Dendritic cell treated with granulocyte-macrophage colony-stimulating factor and Interleukin-4, amounts not matched to agents 40 ng/mL and 50 ng/mL, for 4 days (primary cell): ENCODE data around the gene HYAL2.

Experiments used
- H3K27ac Mint-ChIP-seq: one replicate; pipeline ENCODE4 v1.8.0; 2022; ENCODE audit warnings: mild to moderate bottlenecking, mixed read lengths
- H3K27me3 Mint-ChIP-seq: one replicate; pipeline ENCODE4 v1.8.0; 2022; ENCODE audit warnings: mild to moderate bottlenecking, mixed read lengths
- H3K36me3 Mint-ChIP-seq: one replicate; pipeline ENCODE4 v1.8.0; 2022; ENCODE audit warnings: low read depth, mixed read lengths
- H3K4me1 Mint-ChIP-seq: one replicate; pipeline ENCODE4 v1.8.0; 2022; ENCODE audit warnings: low read depth, mixed read lengths
- H3K4me3 Mint-ChIP-seq: one replicate; pipeline ENCODE4 v1.8.0; 2022; ENCODE audit warnings: mild to moderate bottlenecking, moderate library complexity, mixed read lengths
- H3K9me3 Mint-ChIP-seq: one replicate; pipeline ENCODE4 v1.8.0; 2022; ENCODE audit warnings: mixed read lengths
- intact Hi-C: fragments of 100-400 bp; cut with micrococcal nuclease; formaldehyde crosslinking; loops from one replicate; pipeline ENCODE4 v1.15.0; 2022

The HYAL2 gene

GRCh38 chr3:50341996-50342650, 19.6 kb upstream of the HYAL2 start:
- Mint-ChIP-seq H3K36me3 (peaks cover 34% of the 10 kb centered on the region), H3K4me1 (peaks cover 68% of the 10 kb centered on the region), H3K27me3 (no peaks in the 10 kb centered on the region), H3K9me3 (no peaks in the 10 kb centered on the region), H3K4me3 (peak overlapping the region; percentile 78), H3K27ac (no peak overlapping the region)
- intact Hi-C loops: no loop called here

DNA sequence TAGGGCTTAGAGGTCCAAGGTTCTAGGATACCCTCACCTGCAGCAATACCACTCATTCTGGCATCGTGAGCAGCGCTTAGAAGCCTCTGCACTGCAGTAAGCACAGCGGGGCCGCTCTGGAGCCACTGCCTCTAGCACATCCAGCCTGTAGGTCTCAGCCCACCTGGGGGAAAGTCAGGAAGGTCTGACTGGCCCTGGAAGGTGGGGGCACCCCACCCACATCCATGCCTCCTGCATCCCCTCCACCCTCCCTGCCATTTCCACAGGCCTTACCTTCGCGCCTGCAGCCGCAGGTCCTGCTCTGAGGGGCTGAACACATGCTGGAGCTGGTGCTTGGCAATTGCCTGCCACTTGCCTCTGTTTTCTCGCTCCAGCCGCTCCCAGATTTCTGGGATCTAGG, 19.0 kb upstream of the HYAL2 start:
- H3K4me1 Mint-ChIP-seq: peaks cover 69% of the 10 kb centered on the region
- H3K9me3 Mint-ChIP-seq: no peaks in the 10 kb centered on the region
- H3K36me3 Mint-ChIP-seq: peaks cover 40% of the 10 kb centered on the region
- peak overlapping the region; percentile 78 for H3K4me3 Mint-ChIP-seq
- peak overlapping the region; percentile 96 for H3K27ac Mint-ChIP-seq
- intact Hi-C loops: no loop called here
- no peaks in the 10 kb centered on the region for H3K27me3 Mint-ChIP-seq

- intact Hi-C loops: no loop called here
- H3K9me3 Mint-ChIP-seq: no peaks in the 10 kb centered on the region
- peak within 1 kb of the TSS; percentile 78 for H3K4me3 Mint-ChIP-seq
- no peaks in the 10 kb centered on the region for H3K27me3 Mint-ChIP-seq
- H3K4me1 Mint-ChIP-seq: peaks cover 69% of the 10 kb centered on the region
- peaks cover 49% of the 10 kb centered on the region for H3K36me3 Mint-ChIP-seq
- H3K27ac Mint-ChIP-seq: peak within 1 kb of the TSS; percentile 96
Measured at GRCh38 chr3:50340448-50341329, 18.1 kb upstream of the HYAL2 start, which contains the start of gene RASSF1. TSS of gene RASSF1 (minus strand) at chr3:50340836. CDS start at chr3:50340805, 31 bp downstream.

GRCh38 chr3:50340147-50340447, 17.6 kb upstream of the HYAL2 start:
- Mint-ChIP-seq H3K9me3 (no peaks in the 10 kb centered on the region), H3K4me1 (peaks cover 67% of the 10 kb centered on the region), H3K27ac (peak overlapping the region; percentile 96), H3K27me3 (no peaks in the 10 kb centered on the region), H3K4me3 (peak overlapping the region; percentile 78), H3K36me3 (peaks cover 55% of the 10 kb centered on the region)
- intact Hi-C loops: no loop called here

- Mint-ChIP-seq H3K27me3 (no peaks in the 10 kb centered on the region), H3K4me1 (peaks cover 63% of the 10 kb centered on the region), H3K9me3 (no peaks in the 10 kb centered on the region), H3K4me3 (peak overlapping the region; percentile 78), H3K27ac (peak overlapping the region; percentile 96), H3K36me3 (peaks cover 60% of the 10 kb centered on the region)
- intact Hi-C loops: loop anchor here (5.0 kb wide), 1 partner anchor 102 kb away; the partner anchor contains the start of gene GNAI2
Measured at GRCh38 chr3:50339485-50340146, 17.1 kb upstream of the HYAL2 start.

- Mint-ChIP-seq H3K9me3 (no peaks in the 10 kb centered on the region), H3K27ac (peak overlapping the region; percentile 96), H3K4me1 (peaks cover 63% of the 10 kb centered on the region), H3K4me3 (peak overlapping the region; percentile 78), H3K36me3 (peaks cover 66% of the 10 kb centered on the region), H3K27me3 (no peaks in the 10 kb centered on the region)
- intact Hi-C loops: loop anchor here (5.0 kb wide), 1 partner anchor 102 kb away; the partner anchor contains the start of gene GNAI2
Measured at GRCh38 chr3:50338965-50339364, 16.4 kb upstream of the HYAL2 start.

GRCh38 chr3:50337175-50337861, 14.8 kb upstream of the HYAL2 start:
- peaks cover 83% of the 10 kb centered on the region for H3K36me3 Mint-ChIP-seq
- H3K9me3 Mint-ChIP-seq: no peaks in the 10 kb centered on the region
- peak overlapping the region; percentile 78 for H3K4me3 Mint-ChIP-seq
- peak overlapping the region; percentile 96 for H3K27ac Mint-ChIP-seq
- H3K27me3 Mint-ChIP-seq: no peaks in the 10 kb centered on the region
- intact Hi-C loops: loop anchor here (1.0 to 5.0 kb wide), 3 partner anchors 9 to 100 kb away; partner anchors contain the start of genes GNAI2, IFRD2 and TUSC2
- H3K4me1 Mint-ChIP-seq: peaks cover 54% of the 10 kb centered on the region

GRCh38 chr3:50336452-50337174, 14.1 kb upstream of the HYAL2 start:
- no peaks in the 10 kb centered on the region for H3K9me3 Mint-ChIP-seq
- H3K4me3 Mint-ChIP-seq: peak overlapping the region; percentile 78
- H3K27me3 Mint-ChIP-seq: no peaks in the 10 kb centered on the region
- peaks cover 90% of the 10 kb centered on the region for H3K36me3 Mint-ChIP-seq
- peak overlapping the region; percentile 96 for H3K27ac Mint-ChIP-seq
- intact Hi-C loops: loop anchor here (1.0 to 5.0 kb wide), 3 partner anchors 8 to 99 kb away; partner anchors contain the start of genes GNAI2, IFRD2 and TUSC2
- peaks cover 51% of the 10 kb centered on the region for H3K4me1 Mint-ChIP-seq

DNA sequence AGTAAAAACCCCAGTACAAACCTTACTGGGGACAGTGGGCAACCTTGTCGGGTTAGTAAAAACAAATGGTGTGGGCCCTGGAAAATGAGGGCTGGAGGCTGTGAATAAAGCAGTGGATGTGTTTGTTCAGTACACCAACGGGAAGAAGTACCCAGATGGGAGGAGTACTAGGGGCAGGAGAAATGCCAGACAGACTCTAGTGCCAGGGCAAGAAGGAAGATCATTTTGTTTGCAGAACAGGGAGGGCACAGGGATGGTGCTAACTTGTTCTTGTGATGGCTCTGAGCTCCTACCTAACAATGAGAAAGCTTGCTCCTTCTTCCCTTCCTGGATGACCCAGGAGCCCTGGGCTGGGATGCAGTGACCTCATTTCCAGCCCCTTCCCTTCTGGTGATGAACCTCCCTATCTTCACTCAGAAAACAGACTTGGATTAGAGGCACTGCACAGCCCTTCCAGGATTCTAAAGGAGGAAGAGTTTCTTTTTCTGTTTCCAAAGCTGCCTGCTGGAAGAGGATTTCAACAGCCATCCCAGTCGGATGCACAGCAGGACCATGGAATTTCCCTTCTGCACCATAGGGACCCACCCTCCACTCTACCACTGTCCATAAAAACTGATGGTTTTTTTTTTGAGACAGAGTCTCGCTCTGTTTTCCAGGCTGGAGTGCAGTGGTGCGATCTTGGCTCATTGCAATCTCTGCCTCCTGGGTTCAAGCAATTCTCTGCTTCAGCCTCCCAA, 12.0 kb upstream of the HYAL2 start:
- intact Hi-C loops: loop anchor here (5.0 kb wide), 1 partner anchor 97 kb away; the partner anchor contains the start of gene GNAI2
- peaks cover 99% of the 10 kb centered on the region for H3K36me3 Mint-ChIP-seq
- no peak overlapping the region for H3K4me3 Mint-ChIP-seq
- H3K4me1 Mint-ChIP-seq: peaks cover 57% of the 10 kb centered on the region
- no peaks in the 10 kb centered on the region for H3K27me3 Mint-ChIP-seq
- H3K27ac Mint-ChIP-seq: peak overlapping the region; percentile 59
- no peaks in the 10 kb centered on the region for H3K9me3 Mint-ChIP-seq

DNA sequence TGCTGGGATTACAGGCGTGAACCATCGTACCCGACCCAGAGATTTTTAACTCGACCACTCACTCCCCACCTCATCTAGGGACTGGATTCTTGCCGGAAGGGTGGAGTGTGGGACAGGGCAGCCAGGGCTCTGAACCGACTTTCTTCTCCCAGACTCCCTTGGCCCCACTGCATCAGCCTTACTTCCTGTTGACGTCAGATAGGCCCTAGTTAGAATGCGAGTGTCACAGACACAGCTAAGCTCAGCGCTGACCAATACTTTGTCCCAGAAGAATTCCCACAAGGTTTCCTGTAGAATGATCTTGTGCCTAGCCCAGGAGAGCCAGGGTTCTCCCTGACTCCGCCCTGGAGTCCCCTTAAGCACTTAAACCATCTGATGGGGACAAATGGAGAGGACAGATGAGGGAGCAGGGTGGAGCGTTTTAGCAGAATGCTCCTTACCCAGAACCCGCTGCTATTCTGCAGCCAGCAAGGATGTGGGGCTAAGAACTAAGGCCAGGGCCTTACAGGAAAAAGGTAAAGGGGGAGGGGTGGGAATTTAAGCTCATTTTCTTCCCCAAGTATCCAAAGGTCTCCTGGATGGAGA, 11.3 kb upstream of the HYAL2 start:
- no peaks in the 10 kb centered on the region for H3K9me3 Mint-ChIP-seq
- peak overlapping the region; percentile 59 for H3K27ac Mint-ChIP-seq
- intact Hi-C loops: no loop called here
- no peaks in the 10 kb centered on the region for H3K27me3 Mint-ChIP-seq
- peaks cover 55% of the 10 kb centered on the region for H3K4me1 Mint-ChIP-seq
- peaks cover 99% of the 10 kb centered on the region for H3K36me3 Mint-ChIP-seq
- H3K4me3 Mint-ChIP-seq: no peak overlapping the region

GRCh38 chr3:50331364-50331907, 8.9 kb upstream of the HYAL2 start:
- H3K4me1 Mint-ChIP-seq: peaks cover 55% of the 10 kb centered on the region
- no peak overlapping the region for H3K27ac Mint-ChIP-seq
- no peak overlapping the region for H3K4me3 Mint-ChIP-seq
- peaks cover 88% of the 10 kb centered on the region for H3K36me3 Mint-ChIP-seq
- intact Hi-C loops: no loop called here
- H3K9me3 Mint-ChIP-seq: no peaks in the 10 kb centered on the region
- H3K27me3 Mint-ChIP-seq: no peaks in the 10 kb centered on the region

GRCh38 chr3:50330330-50330729, 7.8 kb upstream of the HYAL2 start:
- H3K4me1 Mint-ChIP-seq: peaks cover 55% of the 10 kb centered on the region
- no peaks in the 10 kb centered on the region for H3K27me3 Mint-ChIP-seq
- H3K36me3 Mint-ChIP-seq: peaks cover 88% of the 10 kb centered on the region

More at GRCh38 chr3:50330330-50330729, 7.8 kb upstream of the HYAL2 start:
- intact Hi-C loops: no loop called here
- Mint-ChIP-seq H3K4me3 (no peak overlapping the region), H3K9me3 (no peaks in the 10 kb centered on the region), H3K27ac (no peak overlapping the region)
